ENCODE measurements around the gene CYTL1. TPM values are rescaled to one million over a fixed set of nuclear protein-coding genes. Genes with fewer than 3 reads are reported as not detected.

The CYTL1 gene
- total and polyA plus RNA-seq, 9 of the 15 experiments (the other 6 are each of a cell fraction or from before 2014, with no cell fraction given), result not detected

- TF ChIP-seq DEAF1 (CRISPR knock-in tag; IDR thresholded peaks at IDR 0.05), result 0 out of 2 replicates have a peak, but pooled peaks have one; percentile 9
Observed at GRCh38 chr4:5050520-5051277, 31.4 kb upstream of the CYTL1 start (continued).

GRCh38 chr4:5048721-5049120 is 29.5 kb upstream of the CYTL1 start:
- in situ Hi-C loops (cut with MboI), result no loop called here
- no peak for FAIRE-seq
- no peak overlapping the region for H3K4me2 ChIP-seq (ENCODE audit: insufficient read depth, low read length)
- ATAC-seq, result no peak
- H3K4me1 ChIP-seq (replicated peaks in 1 of 2; ENCODE audit: control insufficient read depth in 2 of 2, insufficient read depth in 2 of 2, low read length in 2 of 2), result peaks cover 12 to 25% of the 10 kb centered on the region in 2 experiments; a peak in 4 of 5 replicates
- no TSS peak for BruUV-seq (replicated peaks)
- H3K4me3 ChIP-seq, result no peak overlapping the region
- no peak overlapping the region for H3K27ac ChIP-seq (ENCODE audit: extremely low read depth, low read depth, low read length)
- no peaks in the 10 kb centered on the region for H4K20me1 ChIP-seq (replicated peaks; ENCODE audit: control insufficient read depth, insufficient read depth, low read length)
- intact Hi-C loops (cut with micrococcal nuclease), result no loop called here
- H3K9me3 ChIP-seq (replicated peaks; ENCODE audit: control insufficient read depth, insufficient read depth, low read depth, low read length), result no peaks in the 10 kb centered on the region
- H2AFZ ChIP-seq (ENCODE audit: low read depth, low read length), result no peak overlapping the region
- H3K9me1 ChIP-seq (ENCODE audit: control insufficient read depth, insufficient read depth, low read length), result no peaks in the 10 kb centered on the region
- CTCF ChIA-PET (ENCODE audit: low intra/inter-chr PET ratio), result no interaction called here
- POLR2A ChIA-PET, result no interaction called here
- WGBS (ENCODE audit: insufficient coverage, low coverage, missing lambda C conversion rate), result 63% methylated on average over 4 of the region's 4 CpGs
- no peak for DNase-seq (ENCODE audit: extremely low read depth in 1 of 4, low spot score in 3 of 4)
- H3K79me2 ChIP-seq (ENCODE audit: control insufficient read depth, insufficient read depth, low read length), result no peaks in the 10 kb centered on the region
- H3K9ac ChIP-seq (ENCODE audit: insufficient read depth in 1 of 2, low read depth in 2 of 2, low read length in 2 of 2), result no peak overlapping the region
- H3K27me3 ChIP-seq (ENCODE audit: control insufficient read depth in 2 of 2, insufficient read depth in 2 of 2, low read length in 2 of 2), result no peaks in the 10 kb centered on the region
- no peaks in the 10 kb centered on the region for H3K36me3 ChIP-seq (ENCODE audit: control insufficient read depth, insufficient read depth, low read length)
- TF ChIP-seq TAF15 (IDR thresholded peaks at IDR 0.05; ENCODE audit: low read depth, low read length) (no peak), NFE2L1 (tag; IDR thresholded peaks at IDR 0.05; ENCODE audit: borderline replicate concordance, low read depth) (no peak), ZBTB49 (CRISPR knock-in tag; IDR thresholded peaks at IDR 0.05; ENCODE audit: borderline replicate concordance) (no peak), ZNF707 (CRISPR knock-in tag; conservative IDR thresholded peaks at IDR 0.05) (no peak), ARID2 (IDR thresholded peaks at IDR 0.05) (no peak), CBX8 (IDR thresholded peaks at IDR 0.05; ENCODE audit: borderline replicate concordance, extremely low read depth, low read depth, low read length, poor library complexity, severe bottlenecking) (no peak), EP400 (IDR thresholded peaks at IDR 0.05) (no peak), CTBP1 (IDR thresholded peaks at IDR 0.05; ENCODE audit: borderline replicate concordance) (no peak), ZC3H11A (IDR thresholded peaks at IDR 0.05; ENCODE audit: low read depth, low read length) (no peak), TSHZ1 (CRISPR knock-in tag; IDR thresholded peaks at IDR 0.05) (no peak)
